Body of pancreas (tissue), 4 donors: Measurements from ENCODE around the gene MUL1. TPM values are rescaled to one million over a fixed set of nuclear protein-coding genes. Genes with fewer than 3 reads are reported as not detected.

Experiments
- ATAC-seq: fragments of 150-250 bp; one replicate; pipeline ENCODE4 v1.9.1; 2016
- DNase-seq, 4 donors: peaks; one replicate each; pipeline ENCODE4 v3.0.0-alpha.2; 2019
- H3K27ac ChIP-seq, 4 donors: fragments of 200-600 bp; sonication (generic); 1 replicate in 3 of 4; 2 replicates in 1 of 4; pipeline versions ENCODE4 v1.5.1 to v1.6.1; 2016 to 2019; ENCODE audit warnings: mild to moderate bottlenecking in 1 of 4, mixed read lengths in 1 of 4, moderate library complexity in 1 of 4
- H3K27me3 ChIP-seq, 2 donors: fragments of 200-600 bp; sonication (generic); one replicate each; pipeline ENCODE4 v1.6.0; 2016; ENCODE audit warnings: mild to moderate bottlenecking in 1 of 2
- H3K36me3 ChIP-seq, 2 donors: fragments of 200-600 bp; sonication (generic); replicated peaks in 1 of 2; 2 replicates each; pipeline ENCODE4 v1.5.1; 2016; ENCODE audit warnings: low read depth in 2 of 2; ENCODE audit not compliant: insufficient read depth in 1 of 2
- H3K4me1 ChIP-seq: fragments of 200-600 bp; sonication (generic); one replicate; pipeline ENCODE4 v1.6.0; 2016
- H3K4me3 ChIP-seq, 2 donors: fragments of 200-600 bp; sonication (generic); 1 replicate in 1 of 2; 2 replicates in 1 of 2; pipeline ENCODE4 v1.5.1; 2016 to 2019
- H3K9me3 ChIP-seq, 3 donors: fragments of 200-600 bp; sonication (generic); 1 replicate in 2 of 3; 2 replicates in 1 of 3; pipeline ENCODE4 v1.5.1; 2016
- POLR2A ChIP-seq, 3 donors: fragments of 450-650 bp; IDR thresholded peaks; one replicate each; pipeline ENCODE4 v1.6.1; 2016; ENCODE audit warnings: antibody characterized with exemption in 3 of 3, mild to moderate bottlenecking in 2 of 3
- WGBS, 2 donors: methylation state at CpG; one replicate each; pipeline ENCODE4 v1.1.5; 2017; 5-methylcytosine and 5-hydroxymethylcytosine counted together
- intact Hi-C: fragments of 100-400 bp; cut with DNase I; formaldehyde crosslinking; loops from one replicate; pipeline ENCODE4 v1.15.1; 2023
- total RNA-seq, 2 donors: library from RNA; depleted of rRNA; stranded (reverse); fragments of >200 nt; gene quantifications; one replicate each; pipeline ENCODE4 v1.1.0, GENCODE V29; 2016
- TF ChIP-seq, protein P1 (sequence below), 7 experiments: fragments of 450-650 bp in 4 of 7; fragments of 200-600 bp in 3 of 7; sonication (generic) in 3 of 7; IDR thresholded peaks; one replicate each; pipeline ENCODE4 v1.5.1; 2016 to 2019; ENCODE audit warnings: antibody characterized with exemption in 7 of 7

MUL1 gene, protein sequence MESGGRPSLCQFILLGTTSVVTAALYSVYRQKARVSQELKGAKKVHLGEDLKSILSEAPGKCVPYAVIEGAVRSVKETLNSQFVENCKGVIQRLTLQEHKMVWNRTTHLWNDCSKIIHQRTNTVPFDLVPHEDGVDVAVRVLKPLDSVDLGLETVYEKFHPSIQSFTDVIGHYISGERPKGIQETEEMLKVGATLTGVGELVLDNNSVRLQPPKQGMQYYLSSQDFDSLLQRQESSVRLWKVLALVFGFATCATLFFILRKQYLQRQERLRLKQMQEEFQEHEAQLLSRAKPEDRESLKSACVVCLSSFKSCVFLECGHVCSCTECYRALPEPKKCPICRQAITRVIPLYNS
- total RNA-seq = 10 to 100 TPM; 18.7 to 20.4 TPM

DNA sequence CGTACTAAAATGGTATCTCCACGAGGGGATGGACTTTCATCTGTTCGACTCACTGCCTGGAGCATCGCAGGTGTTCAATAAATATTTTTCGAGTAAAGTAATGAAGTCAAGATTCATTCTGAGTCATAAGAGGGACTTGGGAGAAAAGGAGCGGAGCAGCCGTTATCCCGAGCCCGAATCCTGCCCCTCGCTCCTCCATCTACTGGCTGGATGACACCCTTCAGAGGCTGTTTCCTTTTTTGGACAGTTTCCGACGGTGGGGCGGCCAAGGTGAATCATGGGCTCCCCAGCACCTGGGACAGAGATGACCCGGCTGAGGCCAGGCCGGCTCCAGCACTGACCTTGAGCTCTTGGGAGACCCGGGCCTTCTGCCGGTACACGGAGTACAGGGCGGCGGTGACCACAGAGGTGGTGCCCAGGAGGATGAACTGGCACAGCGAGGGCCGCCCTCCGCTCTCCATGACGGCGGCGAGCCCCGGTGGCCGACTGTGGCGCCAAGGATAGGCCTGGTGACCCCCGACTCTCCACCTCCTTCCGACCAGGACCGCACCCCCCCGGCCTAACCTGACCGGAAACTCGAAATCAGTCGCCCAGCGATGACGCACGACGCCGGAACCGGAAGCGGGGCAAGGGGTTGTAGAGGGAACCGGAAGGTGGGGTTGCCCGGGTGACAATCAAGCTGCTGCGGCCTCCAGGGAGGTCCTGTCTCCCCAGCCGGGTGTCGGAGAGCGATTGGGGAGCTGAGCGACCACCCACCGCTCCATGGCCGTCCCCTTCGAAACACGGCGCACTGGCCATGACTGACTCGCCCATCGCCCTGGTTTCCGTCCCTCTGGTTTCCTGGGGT is at the start of gene MUL1:
Gene MUL1 (minus strand): TSS at position 588 of the 847 bp plus-strand sequence. CDS start 127 bp downstream, at position 461.
- TF ChIP-seq POLR2A (IDR thresholded peaks at IDR 0.05) = peak; percentile 55 to 79 (median 77)
- TF ChIP-seq, protein P1, sequence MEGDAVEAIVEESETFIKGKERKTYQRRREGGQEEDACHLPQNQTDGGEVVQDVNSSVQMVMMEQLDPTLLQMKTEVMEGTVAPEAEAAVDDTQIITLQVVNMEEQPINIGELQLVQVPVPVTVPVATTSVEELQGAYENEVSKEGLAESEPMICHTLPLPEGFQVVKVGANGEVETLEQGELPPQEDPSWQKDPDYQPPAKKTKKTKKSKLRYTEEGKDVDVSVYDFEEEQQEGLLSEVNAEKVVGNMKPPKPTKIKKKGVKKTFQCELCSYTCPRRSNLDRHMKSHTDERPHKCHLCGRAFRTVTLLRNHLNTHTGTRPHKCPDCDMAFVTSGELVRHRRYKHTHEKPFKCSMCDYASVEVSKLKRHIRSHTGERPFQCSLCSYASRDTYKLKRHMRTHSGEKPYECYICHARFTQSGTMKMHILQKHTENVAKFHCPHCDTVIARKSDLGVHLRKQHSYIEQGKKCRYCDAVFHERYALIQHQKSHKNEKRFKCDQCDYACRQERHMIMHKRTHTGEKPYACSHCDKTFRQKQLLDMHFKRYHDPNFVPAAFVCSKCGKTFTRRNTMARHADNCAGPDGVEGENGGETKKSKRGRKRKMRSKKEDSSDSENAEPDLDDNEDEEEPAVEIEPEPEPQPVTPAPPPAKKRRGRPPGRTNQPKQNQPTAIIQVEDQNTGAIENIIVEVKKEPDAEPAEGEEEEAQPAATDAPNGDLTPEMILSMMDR (IDR thresholded peaks at IDR 0.05) = peak in 1 of 7 experiments; percentile 11
- H3K4me1 ChIP-seq = peaks cover 26% of the 10 kb centered on the region
- intact Hi-C loops = no loop called here
- no peaks in the 10 kb centered on the region for H3K9me3 ChIP-seq
- no peaks in the 10 kb centered on the region for H3K27me3 ChIP-seq
- peak within 1 kb of the TSS; percentile 71 to 100 for H3K4me3 ChIP-seq
- peak; percentile 92 to 95 (median 94) for DNase-seq
- H3K36me3 ChIP-seq = peaks cover 0 to under 1% of the 10 kb centered on the region in 2 donors
- ATAC-seq = peak; percentile 98
- H3K27ac ChIP-seq = peak within 1 kb of the TSS; percentile 60 to 78 (median 66)
- WGBS, 2 donors = 0 to 1% methylated on average over 13 to 57 of the region's 58 CpGs

DNA sequence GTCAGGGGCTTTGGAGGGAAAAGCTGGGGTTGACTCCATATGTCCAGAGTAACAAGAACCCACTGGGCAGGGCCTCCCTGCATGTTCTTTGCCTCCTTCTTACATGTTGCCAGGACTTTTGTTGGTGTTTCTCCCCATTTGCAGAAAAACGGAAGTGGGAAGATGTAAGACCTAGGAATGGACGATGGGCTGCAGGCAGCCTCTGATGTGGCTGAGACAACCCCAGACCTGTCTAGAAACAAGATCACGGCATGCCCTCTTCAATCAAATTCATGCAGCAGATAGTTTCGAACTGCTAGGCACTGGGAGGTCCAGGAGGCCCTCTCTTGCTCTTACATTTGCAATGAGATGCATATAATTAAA is 47.8 kb upstream of the MUL1 start:
- Histone ChIP-seq H3K36me3 (no peaks in the 10 kb centered on the region), H3K27me3 (peaks cover 0 to 12% of the 10 kb centered on the region in 2 donors), H3K9me3 (no peaks in the 10 kb centered on the region), H3K4me3 (no peak overlapping the region), H3K27ac (no peak overlapping the region), H3K4me1 (peaks cover 21% of the 10 kb centered on the region)
- TF ChIP-seq, protein P1 (IDR thresholded peaks at IDR 0.05) = no peak
- TF ChIP-seq POLR2A (IDR thresholded peaks at IDR 0.05) = no peak
- DNase-seq = no peak
- WGBS, 2 donors = 58% methylated on average over 4 of the region's 4 CpGs
- no peak for ATAC-seq
- intact Hi-C loops = no loop called here

DNA sequence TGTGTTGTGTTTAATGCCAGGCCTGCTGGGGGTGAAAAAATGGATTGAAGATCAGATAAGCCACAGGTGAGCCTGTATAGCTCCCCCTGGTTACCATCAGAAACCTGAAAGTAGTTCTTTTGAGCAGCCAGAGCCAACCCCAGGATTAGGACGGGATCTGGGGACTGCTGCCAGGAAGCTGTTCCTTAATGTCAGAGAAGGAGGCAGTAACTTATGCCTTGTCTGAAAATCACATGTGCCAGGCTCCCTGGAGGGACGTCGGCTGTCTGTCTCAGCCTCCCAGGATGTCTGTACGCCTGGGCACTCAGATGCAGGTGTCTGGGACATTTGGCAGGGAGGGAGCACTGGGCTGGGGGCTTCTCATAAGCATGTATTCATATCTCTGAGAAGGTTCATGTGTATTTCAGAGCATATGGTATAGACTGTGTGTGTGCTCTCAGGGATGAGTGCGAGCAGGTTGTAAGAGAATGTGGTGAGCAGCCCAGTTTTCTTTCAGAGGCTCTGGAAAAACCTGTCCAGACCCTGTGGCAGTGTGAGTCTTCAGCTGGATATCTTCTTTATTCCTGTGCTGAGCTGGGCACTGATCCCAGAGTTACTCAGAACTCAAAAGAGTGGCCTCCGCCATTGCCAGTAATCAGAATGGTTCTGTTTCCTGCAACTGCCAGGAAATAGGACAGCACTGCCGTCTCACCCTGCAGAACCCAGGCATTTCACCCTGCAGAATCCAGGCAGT is 47.2 kb upstream of the MUL1 start:
- no peak for ATAC-seq

DNA sequence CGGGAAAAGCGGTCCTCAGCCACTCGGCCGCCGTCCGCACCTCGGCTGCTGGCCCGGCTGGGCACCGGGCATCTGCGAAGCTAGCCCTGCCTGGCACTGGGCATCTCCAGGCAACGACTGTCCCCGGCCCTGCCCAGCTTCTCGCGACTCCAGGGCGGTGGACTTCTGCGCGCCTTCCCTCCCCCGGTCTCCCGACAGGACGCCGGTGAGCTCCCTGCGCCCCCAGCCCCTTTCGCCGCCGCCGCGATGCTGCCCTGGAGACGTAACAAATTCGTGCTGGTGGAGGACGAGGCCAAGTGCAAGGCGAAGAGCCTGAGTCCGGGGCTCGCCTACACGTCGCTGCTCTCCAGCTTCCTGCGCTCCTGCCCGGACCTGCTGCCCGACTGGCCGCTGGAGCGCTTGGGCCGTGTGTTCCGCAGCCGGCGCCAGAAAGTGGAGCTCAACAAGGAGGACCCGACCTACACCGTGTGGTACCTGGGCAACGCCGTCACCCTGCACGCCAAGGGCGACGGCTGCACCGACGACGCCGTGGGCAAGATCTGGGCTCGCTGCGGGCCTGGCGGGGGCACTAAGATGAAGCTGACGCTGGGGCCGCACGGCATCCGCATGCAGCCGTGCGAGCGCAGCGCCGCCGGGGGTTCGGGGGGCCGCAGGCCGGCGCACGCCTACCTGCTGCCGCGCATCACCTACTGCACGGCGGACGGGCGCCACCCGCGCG is 44.9 kb upstream of the MUL1 start:
- Histone ChIP-seq H3K36me3 (no peaks in the 10 kb centered on the region), H3K9me3 (no peaks in the 10 kb centered on the region), H3K27me3 (peaks cover 0 to 12% of the 10 kb centered on the region in 2 donors), H3K4me3 (no peak overlapping the region), H3K4me1 (peaks cover 21% of the 10 kb centered on the region), H3K27ac (no peak overlapping the region)
- no peak for ATAC-seq
- no peak for TF ChIP-seq POLR2A (IDR thresholded peaks at IDR 0.05)
- TF ChIP-seq, protein P1 (IDR thresholded peaks at IDR 0.05) = no peak
- intact Hi-C loops = no loop called here
- WGBS, 2 donors = 2 to 4% methylated on average over 20 to 82 of the region's 82 CpGs
- DNase-seq = no peak

More for the DNA sequence above, 47.2 kb upstream of the MUL1 start:
- no peak for DNase-seq
- intact Hi-C loops = no loop called here
- no peaks in the 10 kb centered on the region for H3K9me3 ChIP-seq
- H3K36me3 ChIP-seq = no peaks in the 10 kb centered on the region
- H3K4me1 ChIP-seq = peaks cover 21% of the 10 kb centered on the region
- TF ChIP-seq, protein P1 (IDR thresholded peaks at IDR 0.05) = no peak
- no peak for TF ChIP-seq POLR2A (IDR thresholded peaks at IDR 0.05)
- H3K27ac ChIP-seq = no peak overlapping the region
- WGBS, 2 donors = 44 to 45% methylated on average over 7 of the region's 7 CpGs
- H3K27me3 ChIP-seq = peaks cover 0 to 12% of the 10 kb centered on the region in 2 donors
- H3K4me3 ChIP-seq = no peak overlapping the region
